Body of pancreas (tissue), 4 donors: ENCODE data around the gene MRTFA. TPM values are rescaled to one million over a fixed set of nuclear protein-coding genes. Genes with fewer than 3 reads are reported as not detected.
"Not testable (repeated sequence)": the region's sequence is repeated elsewhere in the genome, so short reads cannot be mapped to it uniquely, and the experiment has no call there.

Source experiments
- ATAC-seq: fragments of 150-250 bp; one replicate; pipeline ENCODE4 v1.9.1; 2016
- DNase-seq, 4 donors: peaks; one replicate each; pipeline ENCODE4 v3.0.0-alpha.2; 2019
- H3K27ac ChIP-seq, 4 donors: fragments of 200-600 bp; sonication (generic); 1 replicate in 3 of 4; 2 replicates in 1 of 4; pipeline versions ENCODE4 v1.5.1 to v1.6.1; 2016 to 2019; ENCODE audit warnings: mild to moderate bottlenecking in 1 of 4, mixed read lengths in 1 of 4, moderate library complexity in 1 of 4
- H3K27me3 ChIP-seq, 2 donors: fragments of 200-600 bp; sonication (generic); one replicate each; pipeline ENCODE4 v1.6.0; 2016; ENCODE audit warnings: mild to moderate bottlenecking in 1 of 2
- H3K36me3 ChIP-seq, 2 donors: fragments of 200-600 bp; sonication (generic); replicated peaks in 1 of 2; 2 replicates each; pipeline ENCODE4 v1.5.1; 2016; ENCODE audit warnings: low read depth in 2 of 2; ENCODE audit not compliant: insufficient read depth in 1 of 2
- H3K4me1 ChIP-seq: fragments of 200-600 bp; sonication (generic); one replicate; pipeline ENCODE4 v1.6.0; 2016
- H3K4me3 ChIP-seq, 2 donors: fragments of 200-600 bp; sonication (generic); 1 replicate in 1 of 2; 2 replicates in 1 of 2; pipeline ENCODE4 v1.5.1; 2016 to 2019
- H3K9me3 ChIP-seq, 3 donors: fragments of 200-600 bp; sonication (generic); 1 replicate in 2 of 3; 2 replicates in 1 of 3; pipeline ENCODE4 v1.5.1; 2016
- POLR2A ChIP-seq, 3 donors: fragments of 450-650 bp; IDR thresholded peaks; one replicate each; pipeline ENCODE4 v1.6.1; 2016; ENCODE audit warnings: antibody characterized with exemption in 3 of 3, mild to moderate bottlenecking in 2 of 3
- WGBS, 2 donors: methylation state at CpG; one replicate each; pipeline ENCODE4 v1.1.5; 2017; 5-methylcytosine and 5-hydroxymethylcytosine counted together
- intact Hi-C: fragments of 100-400 bp; cut with DNase I; formaldehyde crosslinking; loops from one replicate; pipeline ENCODE4 v1.15.1; 2023
- total RNA-seq, 2 donors: library from RNA; depleted of rRNA; stranded (reverse); fragments of >200 nt; gene quantifications; one replicate each; pipeline ENCODE4 v1.1.0, GENCODE V29; 2016
- TF ChIP-seq, protein P1 (sequence below), 7 experiments: fragments of 450-650 bp in 4 of 7; fragments of 200-600 bp in 3 of 7; sonication (generic) in 3 of 7; IDR thresholded peaks; one replicate each; pipeline ENCODE4 v1.5.1; 2016 to 2019; ENCODE audit warnings: antibody characterized with exemption in 7 of 7

Gene MRTFA
- total RNA-seq, 2 donors from 2014 or later, result 47.0 to 71.5 TPM

DNA sequence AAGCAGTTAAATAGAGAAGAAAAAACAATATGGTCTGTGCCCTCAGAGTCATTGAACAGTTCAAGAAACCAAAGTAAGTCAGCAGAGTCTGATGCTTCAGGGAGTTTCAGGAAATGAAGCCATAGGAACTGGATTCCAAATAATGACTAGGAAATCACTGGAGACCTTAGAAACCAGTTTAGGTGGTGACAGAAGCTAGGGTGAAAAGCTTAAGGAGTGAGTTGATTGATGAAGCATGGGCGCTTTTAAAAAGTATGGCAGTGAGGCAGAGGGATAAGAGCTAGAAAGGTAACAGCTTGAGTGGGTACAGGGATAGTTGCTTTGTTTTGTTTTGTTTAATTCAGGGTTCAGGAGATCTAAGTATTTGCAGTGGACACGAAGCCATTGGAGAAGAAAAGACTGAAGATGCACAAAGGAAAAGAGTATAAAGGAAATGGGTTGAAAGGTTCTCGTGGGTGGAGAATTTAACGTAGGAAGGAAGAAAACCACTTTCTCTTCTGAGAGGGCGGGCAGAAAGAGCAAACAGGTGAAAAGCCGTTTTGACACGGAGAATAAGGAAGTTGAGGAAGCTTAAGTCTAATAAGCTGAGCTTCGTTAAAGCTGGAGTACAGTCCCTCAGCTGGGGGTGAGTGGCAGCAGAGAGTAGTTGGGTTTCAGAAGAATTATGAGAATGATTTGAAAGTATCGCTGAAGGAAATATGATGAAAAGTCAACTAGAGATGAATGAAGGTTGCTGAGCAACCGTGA lies 251.3 kb downstream of the MRTFA start:
- WGBS, 2 donors, result 29 to 33% methylated on average over 10 of the region's 10 CpGs
- H3K4me3 ChIP-seq, result no peak overlapping the region
- DNase-seq, result peak in 1 of 4 donors; percentile 34

DNA sequence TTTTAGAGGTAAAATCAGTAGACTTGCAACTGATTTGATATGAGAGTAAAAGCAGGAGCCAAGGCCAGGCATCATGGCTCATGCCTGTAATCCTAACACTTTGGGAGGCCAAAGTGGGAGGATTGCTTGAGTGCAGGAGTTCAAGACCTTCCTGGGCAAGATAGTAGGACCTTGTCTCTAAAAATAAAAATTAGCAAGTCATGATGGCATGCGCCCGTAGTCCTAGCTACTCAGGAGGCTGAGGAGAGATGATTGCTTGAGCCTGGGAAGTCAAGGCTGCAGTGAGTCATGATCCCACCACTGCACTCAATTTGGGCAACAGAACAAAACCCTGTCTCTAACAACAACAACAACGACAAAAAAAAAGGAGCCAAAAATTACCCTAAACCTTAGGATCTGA lies 252.6 kb downstream of the MRTFA start:
- intact Hi-C loops, result no loop called here
- no peaks in the 10 kb centered on the region for H3K36me3 ChIP-seq
- no peaks in the 10 kb centered on the region for H3K9me3 ChIP-seq
- H3K4me3 ChIP-seq, result no peak overlapping the region
- TF ChIP-seq, protein P1, sequence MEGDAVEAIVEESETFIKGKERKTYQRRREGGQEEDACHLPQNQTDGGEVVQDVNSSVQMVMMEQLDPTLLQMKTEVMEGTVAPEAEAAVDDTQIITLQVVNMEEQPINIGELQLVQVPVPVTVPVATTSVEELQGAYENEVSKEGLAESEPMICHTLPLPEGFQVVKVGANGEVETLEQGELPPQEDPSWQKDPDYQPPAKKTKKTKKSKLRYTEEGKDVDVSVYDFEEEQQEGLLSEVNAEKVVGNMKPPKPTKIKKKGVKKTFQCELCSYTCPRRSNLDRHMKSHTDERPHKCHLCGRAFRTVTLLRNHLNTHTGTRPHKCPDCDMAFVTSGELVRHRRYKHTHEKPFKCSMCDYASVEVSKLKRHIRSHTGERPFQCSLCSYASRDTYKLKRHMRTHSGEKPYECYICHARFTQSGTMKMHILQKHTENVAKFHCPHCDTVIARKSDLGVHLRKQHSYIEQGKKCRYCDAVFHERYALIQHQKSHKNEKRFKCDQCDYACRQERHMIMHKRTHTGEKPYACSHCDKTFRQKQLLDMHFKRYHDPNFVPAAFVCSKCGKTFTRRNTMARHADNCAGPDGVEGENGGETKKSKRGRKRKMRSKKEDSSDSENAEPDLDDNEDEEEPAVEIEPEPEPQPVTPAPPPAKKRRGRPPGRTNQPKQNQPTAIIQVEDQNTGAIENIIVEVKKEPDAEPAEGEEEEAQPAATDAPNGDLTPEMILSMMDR (IDR thresholded peaks at IDR 0.05), result no peak
- TF ChIP-seq POLR2A (IDR thresholded peaks at IDR 0.05), result no peak
- ATAC-seq (no peak), DNase-seq (no peak)
- H3K4me1 ChIP-seq, result peaks cover 64% of the 10 kb centered on the region
- no peaks in the 10 kb centered on the region for H3K27me3 ChIP-seq
- peak overlapping the region in 2 of 4 donors; percentile 26 to 93 for H3K27ac ChIP-seq
- 79 to 85% methylated on average over 3 of the region's 3 CpGs for WGBS, 2 donors

More for the DNA sequence above, 251.3 kb downstream of the MRTFA start:
- no peaks in the 10 kb centered on the region for H3K9me3 ChIP-seq
- TF ChIP-seq, protein P1 (IDR thresholded peaks at IDR 0.05), result no peak
- peak in 2 of 3 donors; percentile 16 to 23 for TF ChIP-seq POLR2A (IDR thresholded peaks at IDR 0.05)
- H3K4me1 ChIP-seq, result peaks cover 61% of the 10 kb centered on the region
- intact Hi-C loops, result no loop called here
- no peak for ATAC-seq
- no peaks in the 10 kb centered on the region for H3K36me3 ChIP-seq
- H3K27ac ChIP-seq, result peak overlapping the region; percentile 18 to 93 (median 78)
- no peaks in the 10 kb centered on the region for H3K27me3 ChIP-seq

DNA sequence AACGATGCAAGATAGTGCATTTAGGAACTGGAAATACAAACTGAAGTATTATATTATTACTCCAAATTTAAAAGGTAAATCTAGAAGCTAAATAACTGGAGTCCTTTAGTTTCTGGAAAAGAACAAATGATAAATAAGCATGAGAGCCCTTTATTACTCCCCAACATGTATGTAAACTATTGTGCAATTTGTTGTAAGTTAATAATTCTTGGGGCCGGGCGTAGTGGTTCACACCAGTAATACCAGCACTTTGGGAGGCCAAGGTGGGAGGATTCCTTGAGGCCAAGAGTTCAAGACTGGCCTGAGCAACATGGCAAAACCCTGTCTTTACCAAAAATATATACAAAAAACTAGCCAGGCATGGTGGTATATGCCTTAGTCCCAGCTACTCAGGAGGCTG lies 255.1 kb downstream of the MRTFA start:
- DNase-seq (no peak), ATAC-seq (no peak)
- H3K9me3 ChIP-seq, result no peaks in the 10 kb centered on the region
- intact Hi-C loops, result no loop called here
- no peak overlapping the region for H3K27ac ChIP-seq
- no peaks in the 10 kb centered on the region for H3K36me3 ChIP-seq
- no peak overlapping the region for H3K4me3 ChIP-seq
- peaks cover 60% of the 10 kb centered on the region for H3K4me1 ChIP-seq
- 66 to 68% methylated on average over 3 of the region's 3 CpGs for WGBS, 2 donors
- TF ChIP-seq, protein P1 (IDR thresholded peaks at IDR 0.05), result no peak
- TF ChIP-seq POLR2A (IDR thresholded peaks at IDR 0.05), result no peak
- H3K27me3 ChIP-seq, result no peaks in the 10 kb centered on the region

DNA sequence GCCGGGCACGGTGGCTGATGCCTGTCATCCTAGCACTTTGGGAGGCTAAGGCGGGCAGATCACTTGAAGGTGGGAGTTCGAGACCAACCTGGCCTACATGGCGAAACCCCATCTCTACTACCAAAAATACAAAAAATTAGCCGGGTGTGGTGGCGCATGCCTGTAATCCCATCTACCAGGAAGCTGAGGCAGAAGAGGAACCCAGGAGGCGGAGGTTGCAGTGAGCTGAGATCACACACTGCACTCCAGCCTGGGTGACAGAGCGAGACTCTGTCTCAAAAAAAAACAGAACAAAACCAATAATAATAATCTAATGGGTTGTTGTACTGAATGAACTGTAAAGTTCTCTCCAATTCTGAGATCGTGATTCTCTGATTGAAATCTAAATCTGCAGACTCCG lies 258.1 kb downstream of the MRTFA start:
- ATAC-seq, H3K4me3 ChIP-seq, H3K27ac ChIP-seq, H3K36me3 ChIP-seq, intact Hi-C loops, H3K27me3 ChIP-seq, H3K9me3 ChIP-seq, DNase-seq: not testable (repeated sequence)
- H3K4me1 ChIP-seq, result peaks cover 50% of the 10 kb centered on the region
- 87 to 94% methylated on average over 11 of the region's 11 CpGs for WGBS, 2 donors

DNA sequence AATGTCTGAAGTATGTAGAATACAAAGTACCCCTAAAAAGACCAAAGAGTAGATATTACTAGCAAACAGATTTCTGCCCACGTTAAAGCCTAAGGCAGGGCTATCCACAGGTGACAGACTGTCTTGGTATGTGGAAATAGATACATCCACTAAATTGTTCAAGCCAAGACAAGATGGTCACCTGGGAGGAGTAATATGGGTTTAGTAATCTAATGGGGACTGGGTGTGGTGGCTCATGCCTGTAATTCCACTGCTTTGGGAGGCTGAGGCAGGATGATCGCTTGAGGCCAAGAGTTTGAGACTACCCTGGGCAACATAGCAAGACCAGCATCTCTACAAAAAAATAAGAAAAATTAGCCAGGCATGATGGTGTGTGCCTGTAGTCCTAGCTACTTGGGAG lies 258.6 kb downstream of the MRTFA start:
- no peaks in the 10 kb centered on the region for H3K27me3 ChIP-seq
- H3K27ac ChIP-seq, result no peak overlapping the region
- no peak for ATAC-seq
- no peaks in the 10 kb centered on the region for H3K9me3 ChIP-seq
- H3K36me3 ChIP-seq, result no peaks in the 10 kb centered on the region
- no peak overlapping the region for H3K4me3 ChIP-seq
- peaks cover 53% of the 10 kb centered on the region for H3K4me1 ChIP-seq
- DNase-seq, result no peak
- no peak for TF ChIP-seq POLR2A (IDR thresholded peaks at IDR 0.05)
- TF ChIP-seq, protein P1 (IDR thresholded peaks at IDR 0.05), result no peak
- WGBS, 2 donors, result 88 to 94% methylated on average over 2 of the region's 2 CpGs
- intact Hi-C loops, result no loop called here
